DND-41 (cell line): Measurements from ENCODE around the gene MBNL2.

ENCODE experiments used
- ATAC-seq: fragments of 200-7000 bp; cut with Tn5 transposase; 3 replicates; pipeline ENCODE4 v1.9.1; 2021; ENCODE audit warnings: low read depth; ENCODE audit not compliant: insufficient read depth
- DNase-seq: peaks from one replicate; pipeline ENCODE4 v3.0.0-alpha.2; 2020
- H2AFZ ChIP-seq: 2 replicates; pipeline ENCODE4 v1.6.0; 2012; ENCODE audit warnings: low read depth, low read length
- H3K27ac ChIP-seq: 2 replicates; pipeline ENCODE4 v1.5.1; 2012; ENCODE audit warnings: low read length, inconsistent platforms
- H3K27me3 ChIP-seq: fragments of 200-600 bp; sonication (generic); 2 replicates; pipeline ENCODE4 v1.6.0; 2012; ENCODE audit warnings: low read length, mild to moderate bottlenecking, inconsistent platforms; ENCODE audit not compliant: insufficient read depth, poor library complexity
- H3K36me3 ChIP-seq: 2 replicates; pipeline ENCODE4 v1.5.1; 2012; ENCODE audit warnings: low read length, inconsistent platforms; ENCODE audit not compliant: insufficient read depth
- H3K4me1 ChIP-seq: 2 replicates; pipeline ENCODE4 v1.5.1; 2012; ENCODE audit warnings: mild to moderate bottlenecking, low read length; ENCODE audit not compliant: insufficient read depth
- H3K4me2 ChIP-seq: 2 replicates; pipeline ENCODE4 v1.6.0; 2012; ENCODE audit warnings: mild to moderate bottlenecking, moderate library complexity, low read length, inconsistent platforms; ENCODE audit not compliant: insufficient read depth
- H3K4me3 ChIP-seq, 2 experiments: fragments of 200-600 bp in 1 of 2; shearing (Covaris generic) in 1 of 2; 2 replicates each; pipeline ENCODE4 v1.5.1; 2012 to 2016; ENCODE audit warnings: inconsistent platforms in 2 of 2, low read length in 2 of 2, mild to moderate bottlenecking in 2 of 2, low read depth in 1 of 2, moderate library complexity in 1 of 2
- H3K79me2 ChIP-seq: 2 replicates; pipeline ENCODE4 v1.6.0; 2012; ENCODE audit warnings: low read length, inconsistent platforms; ENCODE audit not compliant: insufficient read depth
- H3K9ac ChIP-seq: 2 replicates; pipeline ENCODE4 v1.6.0; 2012; ENCODE audit warnings: low read depth, mild to moderate bottlenecking, inconsistent platforms, low read length, moderate library complexity
- H3K9me3 ChIP-seq: 2 replicates; pipeline ENCODE4 v1.5.1; 2012; ENCODE audit warnings: low read length, moderate library complexity, mild to moderate bottlenecking, inconsistent platforms; ENCODE audit not compliant: insufficient read depth, severe bottlenecking
- H4K20me1 ChIP-seq: 2 replicates; pipeline ENCODE4 v1.6.0; 2012; ENCODE audit warnings: low read length; ENCODE audit not compliant: insufficient read depth
- EZH2 ChIP-seq: IDR thresholded peaks from 3 replicates; pipeline ENCODE4 v1.6.1; 2012; ENCODE audit warnings: borderline replicate concordance, low read depth, mild to moderate bottlenecking, moderate library complexity, low read length, inconsistent platforms; ENCODE audit not compliant: severe bottlenecking
- TF ChIP-seq, protein P1 (sequence below): IDR thresholded peaks from 2 replicates; pipeline ENCODE4 v1.5.1; 2012; ENCODE audit warnings: borderline replicate concordance, low read length, moderate library complexity, mild to moderate bottlenecking; ENCODE audit not compliant: poor library complexity, severe bottlenecking; ENCODE audit errors: extremely low read depth

The MBNL2 gene

DNA sequence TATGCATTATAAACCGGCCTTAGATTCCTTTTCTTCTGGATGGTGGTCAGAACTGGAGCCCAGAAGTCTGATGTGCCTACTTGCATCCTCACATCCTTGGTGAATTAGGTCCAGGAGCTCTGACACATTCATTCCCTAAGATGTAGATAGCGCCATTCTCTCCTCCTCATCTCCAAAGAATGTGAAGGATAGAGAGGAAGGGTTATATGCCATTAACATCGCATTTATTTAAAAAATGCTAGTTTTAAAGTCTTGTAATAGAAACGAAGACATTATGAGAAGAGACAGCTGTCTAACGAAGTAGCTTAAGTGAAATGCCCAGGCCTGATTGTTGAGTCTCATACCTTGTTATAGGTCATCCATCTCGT lies 9.7 kb downstream of the MBNL2 start:
- peaks cover 12% of the 10 kb centered on the region for H3K79me2 ChIP-seq
- no peaks in the 10 kb centered on the region for H3K9me3 ChIP-seq
- no peak overlapping the region for H3K4me2 ChIP-seq
- ATAC-seq: no peak
- TF ChIP-seq, protein P1, sequence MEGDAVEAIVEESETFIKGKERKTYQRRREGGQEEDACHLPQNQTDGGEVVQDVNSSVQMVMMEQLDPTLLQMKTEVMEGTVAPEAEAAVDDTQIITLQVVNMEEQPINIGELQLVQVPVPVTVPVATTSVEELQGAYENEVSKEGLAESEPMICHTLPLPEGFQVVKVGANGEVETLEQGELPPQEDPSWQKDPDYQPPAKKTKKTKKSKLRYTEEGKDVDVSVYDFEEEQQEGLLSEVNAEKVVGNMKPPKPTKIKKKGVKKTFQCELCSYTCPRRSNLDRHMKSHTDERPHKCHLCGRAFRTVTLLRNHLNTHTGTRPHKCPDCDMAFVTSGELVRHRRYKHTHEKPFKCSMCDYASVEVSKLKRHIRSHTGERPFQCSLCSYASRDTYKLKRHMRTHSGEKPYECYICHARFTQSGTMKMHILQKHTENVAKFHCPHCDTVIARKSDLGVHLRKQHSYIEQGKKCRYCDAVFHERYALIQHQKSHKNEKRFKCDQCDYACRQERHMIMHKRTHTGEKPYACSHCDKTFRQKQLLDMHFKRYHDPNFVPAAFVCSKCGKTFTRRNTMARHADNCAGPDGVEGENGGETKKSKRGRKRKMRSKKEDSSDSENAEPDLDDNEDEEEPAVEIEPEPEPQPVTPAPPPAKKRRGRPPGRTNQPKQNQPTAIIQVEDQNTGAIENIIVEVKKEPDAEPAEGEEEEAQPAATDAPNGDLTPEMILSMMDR: no peak
- no peak for TF ChIP-seq EZH2
- H3K36me3 ChIP-seq: no peaks in the 10 kb centered on the region
- H3K27me3 ChIP-seq: no peaks in the 10 kb centered on the region
- H3K27ac ChIP-seq: no peak overlapping the region
- H4K20me1 ChIP-seq: no peaks in the 10 kb centered on the region
- no peak overlapping the region for H3K9ac ChIP-seq
- no peak for DNase-seq
- H2AFZ ChIP-seq: no peak overlapping the region
- no peak overlapping the region for H3K4me3 ChIP-seq
- peaks cover 17% of the 10 kb centered on the region for H3K4me1 ChIP-seq

DNA sequence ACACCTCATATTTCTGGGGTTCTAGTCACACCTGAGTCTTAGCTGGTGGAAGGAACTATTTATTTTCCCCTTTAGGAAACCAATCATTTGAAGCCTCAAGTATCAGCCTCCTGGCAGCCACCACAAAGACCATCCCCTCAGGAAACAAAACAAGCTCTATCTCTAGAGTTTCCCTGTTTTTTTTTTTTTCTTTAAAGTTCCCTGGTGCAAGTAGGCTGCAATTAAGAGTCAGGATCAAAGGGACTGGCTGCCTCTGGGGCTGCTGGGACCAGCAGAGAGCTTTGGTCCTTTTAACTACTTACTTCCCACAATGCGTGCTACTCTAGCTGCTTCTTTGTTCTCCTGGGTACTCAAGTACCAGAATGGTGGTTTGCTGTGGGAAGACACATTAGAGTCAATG lies 11.4 kb downstream of the MBNL2 start:
- Histone ChIP-seq H3K4me3 (no peak overlapping the region), H3K4me2 (no peak overlapping the region), H2AFZ (no peak overlapping the region), H3K27me3 (no peaks in the 10 kb centered on the region), H4K20me1 (peaks cover 4% of the 10 kb centered on the region; the same call in 1 of the 2 replicates), H3K4me1 (peaks cover 3% of the 10 kb centered on the region; the same call in 1 of the 2 replicates), H3K9ac (no peak overlapping the region), H3K36me3 (no peaks in the 10 kb centered on the region), H3K79me2 (peaks cover 3% of the 10 kb centered on the region), H3K9me3 (no peaks in the 10 kb centered on the region), H3K27ac (no peak overlapping the region)
- TF ChIP-seq, protein P1: no peak
- TF ChIP-seq EZH2: no peak
- ATAC-seq (no peak), DNase-seq (no peak)

DNA sequence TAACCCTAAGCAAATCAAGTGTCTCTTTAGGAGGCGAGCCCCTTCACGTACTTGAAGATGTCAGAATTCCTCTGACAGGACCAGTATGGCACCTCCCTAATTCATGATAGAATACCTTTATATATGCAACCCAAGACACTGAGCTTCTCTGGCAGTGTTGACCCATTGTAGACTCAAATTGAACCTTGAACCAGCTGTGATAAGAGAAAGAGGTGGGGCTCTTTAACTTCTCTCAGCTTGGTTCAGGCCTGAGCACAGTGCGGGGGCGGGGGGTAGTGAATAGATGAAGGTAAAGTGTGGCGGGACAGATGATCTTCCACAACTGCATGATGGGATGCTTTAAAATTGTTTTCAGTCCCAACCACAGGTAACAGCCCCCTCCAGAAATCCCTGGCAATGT lies 12.1 kb downstream of the MBNL2 start:
- Histone ChIP-seq H3K4me3 (no peak overlapping the region), H2AFZ (no peak overlapping the region), H3K9me3 (no peaks in the 10 kb centered on the region), H3K9ac (no peak overlapping the region), H3K27me3 (no peaks in the 10 kb centered on the region), H3K27ac (no peak overlapping the region), H3K36me3 (no peaks in the 10 kb centered on the region), H3K4me1 (peaks cover 3% of the 10 kb centered on the region; the same call in 1 of the 2 replicates), H4K20me1 (peaks cover 4% of the 10 kb centered on the region; the same call in 1 of the 2 replicates), H3K79me2 (no peaks in the 10 kb centered on the region; the same call in 1 of the 2 replicates), H3K4me2 (no peak overlapping the region)
- TF ChIP-seq, protein P1: no peak
- no peak for TF ChIP-seq EZH2
- DNase-seq (no peak), ATAC-seq (no peak)

DNA sequence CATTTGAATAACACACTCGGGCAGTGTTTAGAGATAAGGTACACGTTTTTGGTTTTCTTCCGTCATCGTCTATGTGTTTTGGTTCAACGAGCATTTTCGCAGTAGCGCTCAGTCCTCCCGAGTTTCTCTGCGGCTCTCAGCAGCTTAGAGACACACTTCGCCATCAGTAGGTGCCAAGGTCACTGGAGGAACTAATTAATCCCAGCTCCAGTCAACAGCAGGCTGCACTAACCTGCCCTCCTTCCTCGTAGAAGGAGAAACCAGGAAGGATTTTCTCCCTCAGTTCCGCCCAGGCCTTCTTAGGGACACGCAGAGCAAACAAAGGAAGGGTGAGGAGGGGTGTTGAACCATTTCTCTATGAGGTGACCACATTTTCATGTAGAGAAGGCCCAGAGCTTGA lies 12.6 kb downstream of the MBNL2 start:
- Histone ChIP-seq H3K9ac (no peak overlapping the region), H3K4me2 (no peak overlapping the region), H3K4me1 (peaks cover 3% of the 10 kb centered on the region; the same call in 1 of the 2 replicates), H3K27ac (no peak overlapping the region), H3K4me3 (no peak overlapping the region), H3K36me3 (no peaks in the 10 kb centered on the region), H4K20me1 (peaks cover 4% of the 10 kb centered on the region; the same call in 1 of the 2 replicates), H2AFZ (no peak overlapping the region), H3K79me2 (no peaks in the 10 kb centered on the region; the same call in 1 of the 2 replicates), H3K9me3 (no peaks in the 10 kb centered on the region), H3K27me3 (no peaks in the 10 kb centered on the region)
- ATAC-seq: no peak
- no peak for TF ChIP-seq EZH2
- TF ChIP-seq, protein P1: no peak
- no peak for DNase-seq
